Left cardiac atrium (tissue), 4 donors: Measurements from ENCODE around the gene ZNF195. TPM values are rescaled to one million over a fixed set of nuclear protein-coding genes. Genes with fewer than 3 reads are reported as not detected.
A peak's percentile ranks its signal among the peaks of the same experiment; 100 is the strongest.
"Not testable (repeated sequence)": the region's sequence is repeated elsewhere in the genome, so short reads cannot be mapped to it uniquely, and the experiment has no call there.

Experiments
- ATAC-seq, 2 donors: fragments of 200-7000 bp; cut with Tn5 transposase; one replicate each; pipeline ENCODE4 v1.9.1; 2020; ENCODE audit warnings: mild to moderate bottlenecking in 2 of 2, moderate library complexity in 2 of 2
- DNase-seq: peaks from one replicate; pipeline ENCODE4 v3.0.0-alpha.2; 2020
- intact Hi-C, 2 donors: fragments of 100-400 bp; cut with DNase I; formaldehyde crosslinking; loops; one replicate each; pipeline versions ENCODE4 v1.14.1 to v1.15.1; 2022 to 2023
- long read RNA-seq: library from polyadenylated mRNA; unstranded; transcript quantifications from one replicate; pipeline ENCODE4 v2.0.0, GENCODE V29; 2021
- total RNA-seq, 2 donors: library from RNA; stranded (reverse); fragmentation: NEBNext Ultra II Directional; extraction: Animal tissue kit (Norgen Biotek cat#: 25700); gene quantifications; one replicate each; pipeline ENCODE4 v1.2.1, GENCODE V29; 2021
- donor health status: DM: no; HTN: yes; CAD: no.
- donor health status: DM: no; HTN: yes; CAD: no; lungs with severe emphysema.
- donor health status: DM: yes; HTN: yes; CAD: no.
- donor health status: Dilated cardiomyopathy.

ZNF195 gene
- total RNA-seq = 10 to 100 TPM; 10.8 to 13.2 TPM
- long read RNA-seq, transcript ZNF195-204 (4 exons, 2,970 nt) = major isoform, 10 of 19 reads
- long read RNA-seq, partial matches to known transcripts = 0 of 19 reads
- long read RNA-seq, other reads (novel, unspliced or antisense) = 4 of 19 reads

GRCh38 chr11:3378426-3379423 lies at the start of gene ZNF195:
Gene ZNF195 (minus strand): TSS chr11:3379146. CDS start chr11:3379040, 106 bp downstream.
- ATAC-seq = peak; percentile 100
- intact Hi-C loops = no loop called here
- peak; percentile 99 for DNase-seq

GRCh38 chr11:3428076-3428475 lies 49.1 kb upstream of the ZNF195 start:
- intact Hi-C loops, DNase-seq, ATAC-seq: not testable (repeated sequence)

DNA sequence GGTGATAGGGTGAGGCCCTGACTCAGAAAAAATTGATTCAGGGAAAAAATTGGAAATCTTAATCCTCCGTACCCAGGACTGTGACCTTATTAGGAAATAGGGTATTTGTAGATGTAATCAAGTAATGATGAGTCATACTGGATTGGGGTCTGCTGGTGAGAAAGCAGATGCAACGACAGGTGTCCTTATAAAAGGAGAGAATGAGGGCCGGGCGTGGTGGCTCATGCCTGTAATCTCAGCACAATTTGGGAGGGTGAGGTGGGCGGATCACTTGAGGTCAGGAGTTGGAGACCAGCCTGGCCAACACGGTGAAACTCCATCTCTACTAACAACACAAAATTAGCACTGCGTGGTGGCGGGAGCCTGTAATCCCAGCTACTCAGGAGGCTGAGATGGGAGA lies 47.6 kb upstream of the ZNF195 start:
- DNase-seq, ATAC-seq, intact Hi-C loops: not testable (repeated sequence)

DNA sequence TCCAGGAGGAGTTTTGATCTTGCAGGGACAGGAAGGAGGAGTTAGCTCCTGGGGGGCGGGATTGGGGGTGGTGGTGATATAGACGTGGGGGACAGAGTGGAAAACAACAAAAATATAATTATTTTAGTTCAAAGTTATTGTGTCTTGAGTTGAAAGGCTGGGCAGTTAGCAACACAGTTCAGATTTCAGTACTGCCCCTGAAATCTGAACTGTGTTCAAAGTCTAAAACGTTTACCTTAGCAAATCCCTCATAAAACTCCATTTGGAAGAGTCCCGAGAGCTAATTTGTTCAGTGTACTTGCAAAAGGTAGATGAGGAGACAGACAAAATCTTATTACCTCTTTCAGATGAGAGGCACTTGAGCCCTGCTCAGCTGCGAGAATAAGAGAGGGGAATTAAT lies 45.0 kb upstream of the ZNF195 start:
- intact Hi-C loops, DNase-seq, ATAC-seq: not testable (repeated sequence)

GRCh38 chr11:3423138-3423731 lies 44.3 kb upstream of the ZNF195 start:
- ATAC-seq, intact Hi-C loops, DNase-seq: not testable (repeated sequence)

- peak; percentile 99 for DNase-seq
- intact Hi-C loops = not testable (repeated sequence)
- ATAC-seq = peak; percentile 100
Observed at GRCh38 chr11:3422380-3423137, 43.6 kb upstream of the ZNF195 start.

GRCh38 chr11:3421608-3422379 lies 42.8 kb upstream of the ZNF195 start:
- ATAC-seq, DNase-seq, intact Hi-C loops: not testable (repeated sequence)

DNA sequence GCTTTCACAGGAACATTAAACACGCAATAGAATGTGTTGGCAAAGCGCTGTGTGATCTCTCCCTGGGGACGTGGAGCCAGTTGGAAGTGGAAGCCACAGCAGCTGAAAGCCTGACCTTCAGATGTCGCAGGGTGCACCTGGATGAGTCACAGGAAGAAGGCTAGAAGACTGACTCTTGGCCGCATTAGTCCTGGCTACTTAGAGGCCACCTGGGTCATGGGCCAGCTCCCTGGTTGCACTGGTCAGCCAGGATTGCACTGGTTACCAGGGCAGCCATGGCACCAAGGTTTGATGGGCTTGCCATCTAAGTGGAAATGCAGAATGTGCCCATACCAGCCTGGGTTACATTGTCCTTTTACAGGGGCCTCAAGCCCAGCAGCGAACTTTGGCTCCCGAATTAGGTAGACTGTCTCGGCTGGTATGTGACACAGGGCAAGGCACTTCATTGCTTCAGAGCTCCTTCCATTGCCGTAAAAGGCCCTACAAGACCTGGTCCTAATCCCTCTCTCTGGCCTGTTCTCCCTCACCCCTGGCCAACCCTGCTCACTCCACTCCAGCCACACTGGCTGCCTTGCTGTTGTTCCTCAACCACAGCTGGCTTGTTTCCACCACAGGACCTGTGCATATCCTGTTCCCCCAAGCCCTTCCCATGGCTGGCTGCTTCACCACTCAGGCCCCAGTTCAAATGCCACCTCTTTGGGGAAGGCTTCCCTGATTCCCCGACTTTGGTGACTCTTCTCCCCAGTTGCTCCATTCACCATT lies 41.5 kb upstream of the ZNF195 start:
- ATAC-seq, intact Hi-C loops, DNase-seq: not testable (repeated sequence)

DNA sequence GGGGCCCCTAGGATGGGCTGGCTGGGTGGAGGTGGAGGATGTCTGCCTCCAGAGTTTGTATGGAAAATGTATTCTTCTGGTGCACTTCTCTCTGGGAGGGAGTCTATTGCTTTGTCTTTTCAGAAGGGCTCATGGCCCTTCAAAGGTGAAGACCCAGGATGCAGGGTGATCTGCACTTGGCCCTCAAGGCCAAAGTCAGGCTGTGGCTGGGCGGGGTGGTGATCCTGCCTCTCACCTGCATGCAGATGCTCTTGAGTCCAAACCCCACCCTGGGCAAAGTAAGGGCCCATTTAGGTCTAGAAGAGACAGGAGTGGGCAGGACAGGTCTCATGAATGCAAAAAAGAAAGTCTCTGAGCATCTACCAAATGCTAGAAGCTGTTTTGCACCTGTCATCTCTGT lies 40.5 kb upstream of the ZNF195 start:
- DNase-seq, ATAC-seq, intact Hi-C loops: not testable (repeated sequence)

DNA sequence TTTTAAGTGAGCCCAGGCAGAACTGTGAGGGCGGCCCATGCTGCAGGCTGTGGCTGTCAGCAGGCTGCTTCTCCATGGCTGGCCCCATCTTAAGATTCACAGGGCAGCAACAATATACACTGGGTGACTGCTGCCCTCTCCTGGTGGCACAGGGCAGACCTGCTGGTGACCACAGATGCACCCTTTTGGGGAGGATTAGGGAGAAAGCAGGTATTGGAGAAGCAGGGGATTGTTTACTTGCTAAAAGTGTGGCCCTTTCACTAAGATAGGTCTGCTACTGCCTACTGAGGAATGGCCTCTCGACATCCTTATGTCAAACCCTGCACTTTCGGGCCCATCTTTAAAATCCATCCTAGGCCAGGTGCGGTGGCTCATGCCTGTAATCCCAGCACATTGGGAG lies 38.1 kb upstream of the ZNF195 start:
- ATAC-seq, DNase-seq, intact Hi-C loops: not testable (repeated sequence)

DNA sequence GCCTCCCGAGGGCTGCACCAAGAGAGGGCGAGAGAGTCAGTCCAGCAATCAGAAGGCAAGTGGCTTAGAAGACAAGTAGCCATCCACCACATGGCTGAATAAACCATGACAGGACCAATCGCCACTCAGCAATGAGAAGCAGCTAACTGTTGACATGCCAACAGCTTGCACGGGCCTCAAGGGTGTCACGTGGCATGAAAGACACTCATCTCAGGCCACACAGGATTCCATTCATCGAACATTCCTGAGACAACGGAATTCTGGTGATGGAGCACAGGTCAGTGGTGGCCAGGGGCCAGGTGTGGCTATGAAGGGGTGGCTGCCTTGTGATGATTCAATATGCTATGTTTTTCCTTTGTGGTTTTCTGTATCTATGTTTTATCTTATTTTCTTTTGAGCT lies 36.4 kb upstream of the ZNF195 start:
- DNase-seq, ATAC-seq, intact Hi-C loops: not testable (repeated sequence)

GRCh38 chr11:3413666-3414065 lies 34.7 kb upstream of the ZNF195 start:
- ATAC-seq, DNase-seq, intact Hi-C loops: not testable (repeated sequence)

DNA sequence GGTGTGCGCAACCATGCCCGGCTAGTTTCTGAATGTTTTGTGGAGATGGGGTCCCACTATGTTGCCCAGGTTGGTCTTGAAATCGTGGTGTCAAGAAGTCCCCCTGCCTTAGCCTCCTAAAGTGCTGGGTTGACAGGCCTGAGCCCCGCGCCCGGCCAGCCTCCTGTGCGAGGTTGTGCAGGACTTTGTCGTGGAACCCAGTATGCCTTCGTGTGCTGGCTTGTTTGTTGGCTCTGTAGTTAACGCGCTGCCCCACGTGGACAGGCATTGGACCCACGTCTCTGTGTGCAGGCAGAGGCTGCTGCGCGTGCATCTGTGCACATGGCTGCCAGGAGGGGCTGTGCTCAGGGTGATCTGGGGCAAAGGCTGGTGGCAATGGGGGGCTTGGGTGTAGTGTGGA lies 33.9 kb upstream of the ZNF195 start:
- DNase-seq (no peak), ATAC-seq (no peak)
- intact Hi-C loops = no loop called here

DNA sequence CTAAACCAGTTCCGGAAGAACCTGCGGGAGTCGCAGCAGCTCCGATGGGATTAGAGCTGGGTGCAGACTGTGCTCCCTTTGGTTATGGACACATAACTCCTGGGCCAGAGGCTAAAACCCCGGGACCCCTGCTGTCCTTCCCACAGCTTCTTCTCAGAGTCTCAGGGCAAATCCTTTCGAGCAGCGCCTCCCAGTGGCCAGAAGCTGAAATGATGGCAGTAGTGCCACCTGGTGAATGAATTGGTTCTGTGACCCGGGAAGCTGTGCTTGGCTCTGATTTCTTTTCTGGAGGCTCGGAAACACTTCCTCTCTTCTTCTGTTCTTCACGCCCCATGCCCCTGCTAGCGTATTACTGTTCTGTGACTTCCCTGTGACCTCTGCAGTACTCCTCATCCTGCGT lies 29.8 kb upstream of the ZNF195 start:
- peak; percentile 55 for DNase-seq
- intact Hi-C loops, ATAC-seq: not testable (repeated sequence)

DNA sequence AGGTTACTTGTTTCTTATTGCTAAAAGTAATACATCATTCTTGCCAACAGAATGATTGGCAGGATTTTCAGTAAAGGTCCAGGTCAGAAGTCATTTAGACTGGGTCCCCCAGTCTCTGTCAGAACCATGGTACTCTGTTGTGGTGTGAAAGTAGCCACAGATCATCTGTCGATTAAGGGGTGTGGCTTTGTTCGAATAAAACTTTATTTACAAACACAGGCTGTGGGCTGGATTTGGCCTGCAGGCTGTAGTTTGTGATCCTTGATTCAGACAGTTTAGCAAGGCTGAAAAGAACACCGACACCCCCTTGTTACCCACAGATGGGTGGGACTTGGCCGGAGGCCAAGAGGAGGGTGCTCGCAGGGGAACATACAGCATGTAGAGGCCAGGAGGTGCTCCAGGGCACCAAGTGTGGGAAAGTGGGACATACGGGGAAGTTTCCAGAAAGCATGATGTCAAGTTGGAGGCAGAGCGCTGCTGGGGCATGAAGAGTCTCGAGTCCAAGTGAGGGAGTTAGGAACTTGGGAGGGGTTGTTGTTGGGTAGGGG lies 29.2 kb upstream of the ZNF195 start:
- ATAC-seq, DNase-seq, intact Hi-C loops: not testable (repeated sequence)

GRCh38 chr11:3406937-3407336 lies 28.0 kb upstream of the ZNF195 start:
- DNase-seq, intact Hi-C loops, ATAC-seq: not testable (repeated sequence)

DNA sequence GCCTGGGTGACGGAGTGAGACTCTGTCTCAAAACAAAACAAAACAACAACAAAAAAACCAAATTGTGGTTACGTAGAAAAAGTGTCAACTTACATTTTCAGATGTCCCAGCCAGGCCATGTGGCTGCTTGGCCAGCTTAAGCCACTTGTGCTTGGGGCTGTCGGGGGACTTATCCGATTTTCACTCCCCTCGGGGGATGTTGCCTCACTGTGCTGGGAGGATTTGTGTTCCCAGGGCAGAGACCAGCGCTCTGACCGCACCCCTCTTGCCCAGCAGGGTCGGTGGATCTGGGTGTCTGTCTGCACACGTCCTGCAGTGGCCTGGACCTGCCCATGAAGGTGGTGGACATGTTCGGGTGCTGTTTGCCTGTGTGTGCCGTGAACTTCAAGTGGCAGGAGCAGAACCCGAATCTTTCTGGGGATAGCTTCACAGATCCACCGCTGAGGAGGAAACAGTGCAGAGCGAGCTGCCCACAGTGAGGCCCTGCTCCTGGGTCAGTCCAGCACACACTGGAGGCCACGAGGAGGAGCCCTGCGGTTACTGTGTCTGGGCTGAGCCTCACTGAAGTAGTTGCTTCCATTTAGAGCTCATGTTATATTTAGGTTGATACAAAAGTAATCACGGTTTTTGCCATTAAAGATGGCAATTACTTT lies 27.4 kb upstream of the ZNF195 start:
- intact Hi-C loops, DNase-seq, ATAC-seq: not testable (repeated sequence)
